Activated T-cell treated with anti-CD3 and anti-CD28 coated beads, Interleukin-2, amount 50 U/mL, for 24 hours (primary cell): ENCODE results near the gene TRIM17.

ENCODE experiments used
- DNase-seq: peaks from one replicate; pipeline ENCODE4 v3.0.0-alpha.2; 2020
- H3K27ac Mint-ChIP-seq: 2 replicates; pipeline ENCODE4 v1.8.0; 2020; ENCODE audit warnings: mild to moderate bottlenecking, mixed read lengths
- H3K27me3 Mint-ChIP-seq: 2 replicates; pipeline ENCODE4 v1.8.0; 2020; ENCODE audit warnings: mixed read lengths
- H3K36me3 Mint-ChIP-seq: 2 replicates; pipeline ENCODE4 v1.8.0; 2020; ENCODE audit warnings: low read depth, mixed read lengths
- H3K4me1 Mint-ChIP-seq: 2 replicates; pipeline ENCODE4 v1.8.0; 2020; ENCODE audit warnings: low read depth, mixed read lengths
- H3K4me3 Mint-ChIP-seq: 2 replicates; pipeline ENCODE4 v1.8.0; 2020; ENCODE audit warnings: mild to moderate bottlenecking, moderate library complexity, mixed read lengths
- H3K9me3 Mint-ChIP-seq: 2 replicates; pipeline ENCODE4 v1.8.0; 2020; ENCODE audit warnings: mixed read lengths

Gene TRIM17

DNA sequence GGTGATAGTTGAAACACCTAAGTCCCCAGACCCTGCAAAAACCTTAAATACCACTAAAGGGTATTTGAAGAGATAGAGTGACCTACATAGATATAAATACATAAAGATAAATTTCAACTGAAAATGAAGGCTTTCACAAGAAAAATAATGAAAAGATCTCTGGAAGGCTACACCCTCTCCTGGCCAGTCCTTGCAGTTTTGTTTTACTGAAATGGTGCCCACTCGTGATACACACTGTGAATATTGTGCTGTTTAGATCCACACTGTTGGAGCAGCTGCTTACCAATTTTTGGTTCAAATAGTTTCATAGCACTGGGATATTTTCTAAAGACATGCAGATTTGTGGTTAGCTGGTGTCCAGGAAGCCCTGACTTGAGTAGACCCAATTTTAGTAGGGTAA lies 39.1 kb upstream of the TRIM17 start:
- Mint-ChIP-seq H3K27ac (no peak overlapping the region), H3K27me3 (no peaks in the 10 kb centered on the region), H3K36me3 (peaks cover 38% of the 10 kb centered on the region), H3K4me3 (peak overlapping the region; percentile 100), H3K4me1 (peaks cover 37% of the 10 kb centered on the region), H3K9me3 (no peaks in the 10 kb centered on the region)
- no peak for DNase-seq

DNA sequence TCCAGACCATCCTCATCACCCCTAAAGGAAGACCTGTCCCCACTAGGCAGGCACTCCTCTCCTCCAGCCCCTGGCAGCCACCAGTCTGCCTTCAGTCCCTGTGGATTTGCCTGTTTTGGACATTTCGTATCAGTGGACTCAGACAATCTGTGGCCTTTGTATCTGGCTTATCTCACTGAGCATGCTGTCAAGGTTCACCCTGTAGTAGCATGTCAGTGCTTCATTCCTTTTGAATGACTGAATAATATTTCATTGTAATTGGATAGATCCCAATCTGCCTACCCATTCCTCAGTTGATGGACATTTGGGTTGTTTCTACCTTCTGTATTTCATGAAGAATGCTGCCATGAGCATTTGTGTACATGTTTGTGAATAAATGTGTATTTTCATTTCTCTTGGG lies 37.6 kb upstream of the TRIM17 start:
- no peak for DNase-seq
- Mint-ChIP-seq H3K36me3 (peaks cover 37% of the 10 kb centered on the region), H3K4me3 (peak overlapping the region; percentile 16), H3K27ac (no peak overlapping the region), H3K9me3 (no peaks in the 10 kb centered on the region), H3K4me1 (peaks cover 30% of the 10 kb centered on the region), H3K27me3 (no peaks in the 10 kb centered on the region)

DNA sequence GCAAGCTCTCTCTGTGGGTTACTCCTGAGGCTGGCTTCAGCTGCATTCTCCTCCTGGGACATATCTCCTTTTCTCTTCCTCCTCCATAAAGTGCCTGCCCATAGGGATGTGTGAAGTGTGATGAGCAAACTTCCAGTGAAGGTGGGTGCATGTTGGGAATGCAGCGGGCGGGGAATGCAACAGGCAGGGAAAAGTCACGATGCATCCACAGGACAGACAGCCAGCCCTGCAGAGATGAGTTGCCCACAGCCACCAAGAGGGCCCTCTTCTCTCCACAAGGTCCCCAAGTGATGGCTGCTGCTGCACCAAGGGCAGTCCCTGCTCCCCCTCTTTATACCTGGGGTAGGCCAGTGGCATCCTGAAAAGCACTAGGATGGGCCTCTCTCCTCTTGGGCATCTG lies 37.0 kb upstream of the TRIM17 start:
- Mint-ChIP-seq H3K4me1 (peaks cover 27% of the 10 kb centered on the region), H3K36me3 (peaks cover 35% of the 10 kb centered on the region), H3K27me3 (no peaks in the 10 kb centered on the region), H3K9me3 (no peaks in the 10 kb centered on the region), H3K27ac (peak overlapping the region; percentile 7), H3K4me3 (no peak overlapping the region)
- no peak for DNase-seq

DNA sequence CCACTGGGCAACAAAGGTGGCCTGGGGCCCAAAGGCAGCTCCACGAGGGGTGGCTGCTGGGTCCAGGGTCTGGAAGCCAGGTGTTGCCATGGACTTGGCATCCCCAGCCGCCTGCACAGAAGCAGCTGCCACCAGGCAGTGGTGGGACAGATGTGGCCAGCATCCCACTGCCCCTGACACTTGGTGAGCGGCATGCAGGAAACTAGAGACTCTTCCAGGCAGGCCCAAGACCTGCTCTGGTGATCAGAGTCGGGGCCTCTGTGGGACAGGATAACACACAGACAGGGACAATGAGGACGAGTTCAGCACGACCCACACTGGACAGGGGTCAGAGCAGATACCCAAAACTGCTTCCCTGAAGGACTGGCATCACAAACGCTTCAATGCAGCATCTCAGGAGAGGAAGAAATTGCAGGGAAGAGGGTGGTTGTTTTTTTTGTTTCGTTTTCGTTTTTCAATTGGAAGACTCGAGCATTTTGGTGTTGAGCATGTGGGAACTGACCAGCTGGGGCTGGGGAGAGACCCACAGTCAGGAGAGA lies 36.4 kb upstream of the TRIM17 start:
- Mint-ChIP-seq H3K27me3 (no peaks in the 10 kb centered on the region), H3K4me3 (no peak overlapping the region), H3K4me1 (peaks cover 23% of the 10 kb centered on the region), H3K27ac (peak overlapping the region; percentile 3), H3K9me3 (no peaks in the 10 kb centered on the region), H3K36me3 (peaks cover 31% of the 10 kb centered on the region)
- no peak for DNase-seq

DNA sequence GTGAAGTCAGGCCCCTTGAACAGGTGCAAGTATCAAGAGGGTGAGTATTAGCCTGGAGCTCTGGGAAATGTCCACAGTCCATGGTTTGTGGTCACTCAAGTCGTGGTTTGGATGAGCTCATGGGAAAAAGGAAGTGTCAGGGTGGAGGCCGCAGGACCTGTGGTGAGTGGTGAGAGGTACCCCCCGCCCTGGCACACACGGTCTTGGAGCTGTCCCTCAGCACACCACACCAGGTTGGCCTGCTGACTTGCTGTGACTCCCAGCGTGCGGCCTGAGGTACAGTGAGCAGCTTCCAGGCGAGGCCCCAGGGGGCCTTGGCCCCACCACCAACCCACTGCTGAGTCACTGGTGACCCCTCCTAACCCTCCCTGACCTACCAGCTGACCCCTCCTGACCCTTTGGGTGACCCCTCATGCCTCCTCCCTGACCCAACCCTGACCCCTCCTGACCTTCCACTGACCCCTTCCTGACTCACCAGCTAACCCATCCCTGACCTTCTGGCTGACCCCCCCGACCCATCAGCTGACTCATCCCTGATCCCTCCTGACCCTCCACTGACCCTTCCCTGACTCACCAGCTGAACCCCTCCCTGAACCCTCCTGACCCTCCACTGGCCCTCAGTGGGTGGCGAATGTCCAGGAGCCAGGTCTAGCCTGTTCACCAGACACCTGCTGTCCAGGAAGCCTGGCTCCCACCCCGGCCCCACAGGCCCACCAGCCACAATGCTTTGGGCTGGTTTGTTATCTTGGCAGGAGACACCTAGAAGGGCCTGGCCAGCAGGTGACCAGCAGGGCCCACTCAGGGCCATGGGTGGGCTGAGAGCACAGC lies 35.7 kb upstream of the TRIM17 start:
- peaks cover 4% of the 10 kb centered on the region for H3K27me3 Mint-ChIP-seq
- peaks cover 28% of the 10 kb centered on the region for H3K36me3 Mint-ChIP-seq
- peaks cover 21% of the 10 kb centered on the region for H3K4me1 Mint-ChIP-seq
- no peaks in the 10 kb centered on the region for H3K9me3 Mint-ChIP-seq
- no peak overlapping the region for H3K27ac Mint-ChIP-seq
- no peak overlapping the region for H3K4me3 Mint-ChIP-seq
- no peak for DNase-seq

DNA sequence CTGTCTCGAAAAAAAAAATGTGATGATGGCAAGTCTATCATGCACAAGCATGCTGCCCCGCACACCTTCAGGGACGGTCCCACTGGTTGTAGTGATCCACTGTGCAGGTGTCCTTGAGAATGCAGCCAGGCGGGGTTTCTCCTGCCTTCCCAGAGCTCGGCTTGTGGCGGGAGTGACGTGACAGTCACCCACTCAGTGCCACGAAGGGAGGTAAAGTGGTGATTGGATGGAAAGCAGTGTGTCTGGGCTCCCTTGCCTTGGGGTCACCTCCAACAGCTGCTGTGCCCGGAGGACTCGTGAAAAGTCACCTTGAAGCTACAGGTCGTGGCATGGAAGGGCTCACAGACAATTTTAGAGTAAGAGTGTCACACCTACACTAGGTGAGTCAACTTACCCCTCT lies 33.5 kb upstream of the TRIM17 start:
- no peaks in the 10 kb centered on the region for H3K9me3 Mint-ChIP-seq
- peaks cover 23% of the 10 kb centered on the region for H3K27me3 Mint-ChIP-seq
- H3K4me1 Mint-ChIP-seq, result peaks cover 23% of the 10 kb centered on the region
- H3K27ac Mint-ChIP-seq, result no peak overlapping the region
- DNase-seq, result no peak
- H3K36me3 Mint-ChIP-seq, result peaks cover 16% of the 10 kb centered on the region
- H3K4me3 Mint-ChIP-seq, result no peak overlapping the region

DNA sequence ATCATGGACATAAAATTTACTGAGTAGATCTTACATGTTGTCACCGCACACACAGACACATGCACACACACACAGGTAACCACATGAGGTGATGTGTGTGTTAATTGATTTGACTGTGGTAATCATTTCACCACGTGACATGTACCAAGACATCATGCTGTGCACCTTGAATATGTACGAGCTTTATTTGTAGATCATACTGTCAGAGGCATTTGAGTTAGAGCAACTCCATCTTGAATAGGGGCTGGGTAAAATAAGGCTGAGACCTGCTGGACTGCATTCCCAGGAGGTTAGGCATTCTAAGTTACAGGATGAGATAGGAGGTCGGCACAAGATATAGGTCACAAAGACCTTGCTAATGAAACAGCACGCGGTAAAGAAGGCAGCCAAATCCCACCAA lies 31.7 kb upstream of the TRIM17 start:
- Mint-ChIP-seq H3K9me3 (no peaks in the 10 kb centered on the region), H3K4me1 (peaks cover 19% of the 10 kb centered on the region), H3K36me3 (peaks cover 3% of the 10 kb centered on the region), H3K27ac (no peak overlapping the region), H3K27me3 (peaks cover 41% of the 10 kb centered on the region), H3K4me3 (no peak overlapping the region)
- no peak for DNase-seq

DNA sequence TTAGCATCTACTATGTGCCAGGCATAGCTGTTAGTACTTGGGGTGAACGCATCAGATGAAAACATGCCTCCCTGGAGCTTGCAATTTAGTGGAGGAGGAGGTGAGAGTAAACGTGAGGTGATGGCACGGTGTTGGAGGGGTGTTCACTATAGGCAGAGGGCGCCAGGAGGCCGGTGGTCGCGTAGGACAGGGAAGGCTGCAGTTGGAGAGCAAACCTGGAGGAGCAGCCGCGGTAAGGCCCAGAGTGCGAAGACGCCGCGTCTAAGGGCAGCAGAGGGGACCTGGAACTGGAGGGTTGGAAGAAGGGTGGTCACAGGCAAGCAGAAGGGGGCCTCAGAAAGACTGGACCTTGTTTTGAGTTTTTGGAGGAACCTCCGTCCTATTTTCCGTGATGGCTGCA lies 30.2 kb upstream of the TRIM17 start:
- no peaks in the 10 kb centered on the region for H3K9me3 Mint-ChIP-seq
- no peak overlapping the region for H3K27ac Mint-ChIP-seq
- peaks cover 56% of the 10 kb centered on the region for H3K27me3 Mint-ChIP-seq
- H3K36me3 Mint-ChIP-seq, result no peaks in the 10 kb centered on the region
- no peak overlapping the region for H3K4me3 Mint-ChIP-seq
- peaks cover 16% of the 10 kb centered on the region for H3K4me1 Mint-ChIP-seq
- no peak for DNase-seq

DNA sequence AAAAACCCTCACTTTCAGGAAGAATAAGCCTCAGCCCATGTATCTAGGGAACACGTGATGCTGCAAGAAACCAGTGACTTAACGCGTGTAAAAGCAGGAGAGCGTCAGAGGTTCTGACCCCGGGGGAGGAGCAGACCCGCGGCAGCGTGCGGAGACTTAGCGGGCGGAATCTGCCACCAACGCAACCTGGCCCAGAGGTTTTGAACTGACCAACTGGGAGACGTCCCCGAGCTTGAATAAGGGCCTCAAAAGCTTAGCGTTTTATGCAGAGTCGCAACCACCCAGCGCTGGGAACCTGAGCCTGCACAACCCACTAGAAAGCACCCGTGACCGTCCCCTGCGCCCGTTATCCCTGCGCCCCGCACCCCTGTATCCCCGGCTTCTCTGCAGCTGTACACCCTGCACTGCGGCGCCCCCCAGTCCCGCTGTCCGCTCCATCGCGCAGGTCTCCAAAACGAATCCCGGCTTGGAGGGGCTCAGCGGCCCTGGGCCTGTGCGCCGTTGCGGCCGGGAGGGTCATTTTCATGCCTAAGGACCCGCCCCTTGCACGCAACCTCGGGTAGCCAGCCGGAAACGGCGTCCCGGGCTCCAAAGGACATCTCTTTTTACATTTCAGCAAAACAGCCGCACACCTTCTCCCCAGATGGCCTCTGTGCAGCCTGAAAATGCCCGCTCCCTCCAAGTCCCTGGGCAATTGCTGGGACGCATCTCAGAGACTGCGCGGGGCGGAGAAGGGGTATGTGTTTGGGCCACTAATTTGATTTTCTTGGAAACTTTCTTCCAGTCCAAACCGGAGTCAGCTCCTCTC lies 29.4 kb upstream of the TRIM17 start:
- Mint-ChIP-seq H3K36me3 (no peaks in the 10 kb centered on the region), H3K4me1 (peaks cover 16% of the 10 kb centered on the region), H3K4me3 (peak overlapping the region; percentile 77), H3K9me3 (no peaks in the 10 kb centered on the region), H3K27me3 (peaks cover 64% of the 10 kb centered on the region), H3K27ac (peak overlapping the region; percentile 26)
- DNase-seq, result peak; percentile 64

DNA sequence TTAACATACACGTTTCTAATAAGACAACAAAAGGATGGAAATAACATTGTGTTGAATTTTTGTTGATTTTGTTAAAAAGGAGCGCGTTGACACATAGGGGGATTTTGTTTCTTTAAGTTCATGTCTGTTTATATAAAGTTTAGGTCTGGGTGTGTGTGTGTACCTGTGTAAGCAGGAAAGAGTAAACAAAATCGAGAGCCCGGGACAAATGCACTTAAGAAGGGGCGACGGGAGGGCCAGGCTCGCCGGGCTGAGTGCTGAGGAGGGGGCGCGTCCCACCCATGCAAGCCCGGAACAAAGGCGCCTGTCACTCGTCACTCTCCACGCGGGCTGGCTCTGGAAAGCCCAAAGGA lies 28.8 kb upstream of the TRIM17 start:
- Mint-ChIP-seq H3K27me3 (peaks cover 70% of the 10 kb centered on the region), H3K4me1 (peaks cover 16% of the 10 kb centered on the region), H3K4me3 (peak overlapping the region; percentile 77), H3K36me3 (no peaks in the 10 kb centered on the region), H3K27ac (no peak overlapping the region), H3K9me3 (no peaks in the 10 kb centered on the region)
- no peak for DNase-seq

DNA sequence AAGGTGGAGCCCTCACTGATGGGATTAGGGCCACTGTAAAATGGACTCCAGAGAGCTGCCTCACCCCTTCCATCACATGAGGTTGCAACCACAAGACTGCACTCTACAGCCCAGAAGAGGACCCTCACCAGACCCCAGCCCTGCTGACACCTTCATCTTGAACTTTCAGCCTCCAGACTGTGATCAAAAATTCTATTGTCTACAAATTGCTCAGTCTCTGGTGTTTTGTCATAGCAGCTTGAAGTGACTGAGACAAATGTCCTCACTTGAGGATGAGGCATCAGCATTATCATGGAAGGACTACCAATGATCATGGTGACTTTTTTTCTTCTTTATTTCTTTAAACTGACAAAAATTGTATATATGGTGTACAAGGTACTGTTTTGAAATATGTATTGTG lies 26.7 kb upstream of the TRIM17 start:
- Mint-ChIP-seq H3K4me3 (no peak overlapping the region), H3K9me3 (no peaks in the 10 kb centered on the region), H3K36me3 (no peaks in the 10 kb centered on the region), H3K27ac (no peak overlapping the region), H3K27me3 (peaks cover 78% of the 10 kb centered on the region), H3K4me1 (peaks cover 16% of the 10 kb centered on the region)
- no peak for DNase-seq

DNA sequence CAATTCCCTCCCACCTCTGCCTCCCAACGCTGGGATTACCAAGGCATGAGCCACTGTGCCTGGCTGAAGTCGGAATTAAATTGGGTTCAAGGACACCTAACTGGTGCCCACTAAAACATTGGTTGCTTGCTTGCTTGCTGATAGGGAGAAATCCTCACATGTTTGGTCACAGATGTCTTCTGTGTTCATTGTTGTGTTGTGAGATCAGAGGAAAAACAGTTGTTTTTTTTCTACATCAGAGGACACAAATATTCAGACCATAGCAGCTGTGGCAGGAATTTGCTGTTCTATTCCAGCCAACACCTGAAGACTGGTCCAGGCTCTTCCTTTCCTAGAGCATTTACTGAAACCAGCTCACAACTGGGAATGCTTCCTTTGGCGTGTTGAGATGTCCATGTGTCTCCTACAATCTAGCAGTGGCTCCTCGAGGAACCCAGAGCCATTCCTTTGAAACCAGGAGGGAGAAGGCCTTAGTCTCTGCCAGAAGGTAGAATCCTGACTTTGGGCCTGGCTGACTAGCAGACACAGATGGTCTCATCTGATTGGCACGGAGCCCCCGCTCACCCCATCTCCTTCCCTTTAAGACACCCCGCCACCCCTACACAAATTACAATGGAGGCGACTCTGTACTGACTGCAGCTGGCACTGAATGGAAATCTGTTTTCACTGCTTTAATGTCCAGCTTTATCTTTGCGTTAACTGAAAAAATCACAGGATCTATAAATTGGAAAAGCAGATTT lies 24.3 kb upstream of the TRIM17 start:
- H3K9me3 Mint-ChIP-seq, result no peaks in the 10 kb centered on the region
- H3K4me3 Mint-ChIP-seq, result no peak overlapping the region
- no peak overlapping the region for H3K27ac Mint-ChIP-seq
- peaks cover 9% of the 10 kb centered on the region for H3K4me1 Mint-ChIP-seq
- H3K36me3 Mint-ChIP-seq, result no peaks in the 10 kb centered on the region
- H3K27me3 Mint-ChIP-seq, result peaks cover 72% of the 10 kb centered on the region
- DNase-seq, result no peak

DNA sequence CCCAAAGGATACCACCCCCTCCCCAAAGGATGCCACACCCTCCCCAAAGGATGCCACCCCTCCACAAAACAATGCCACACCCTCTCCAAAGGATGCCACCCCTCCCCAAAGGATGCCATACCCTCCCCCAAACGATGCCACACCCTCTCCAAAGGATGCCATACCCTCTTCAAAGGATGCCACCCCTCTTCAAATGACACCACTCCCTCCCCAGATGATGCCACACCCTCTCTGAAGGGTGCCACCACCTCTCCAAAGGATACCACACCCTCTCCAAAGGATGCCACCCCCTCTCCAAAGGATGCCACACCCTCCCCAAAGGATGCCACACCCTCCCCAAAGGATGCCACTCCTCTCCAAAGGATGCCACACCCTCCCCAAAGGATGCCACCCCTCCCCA lies 21.6 kb upstream of the TRIM17 start:
- DNase-seq, result no peak
- H3K27ac Mint-ChIP-seq, result no peak overlapping the region
- H3K27me3 Mint-ChIP-seq, result peaks cover 65% of the 10 kb centered on the region
- no peaks in the 10 kb centered on the region for H3K4me1 Mint-ChIP-seq
- H3K9me3 Mint-ChIP-seq, result no peaks in the 10 kb centered on the region
- H3K4me3 Mint-ChIP-seq, result no peak overlapping the region
- no peaks in the 10 kb centered on the region for H3K36me3 Mint-ChIP-seq

DNA sequence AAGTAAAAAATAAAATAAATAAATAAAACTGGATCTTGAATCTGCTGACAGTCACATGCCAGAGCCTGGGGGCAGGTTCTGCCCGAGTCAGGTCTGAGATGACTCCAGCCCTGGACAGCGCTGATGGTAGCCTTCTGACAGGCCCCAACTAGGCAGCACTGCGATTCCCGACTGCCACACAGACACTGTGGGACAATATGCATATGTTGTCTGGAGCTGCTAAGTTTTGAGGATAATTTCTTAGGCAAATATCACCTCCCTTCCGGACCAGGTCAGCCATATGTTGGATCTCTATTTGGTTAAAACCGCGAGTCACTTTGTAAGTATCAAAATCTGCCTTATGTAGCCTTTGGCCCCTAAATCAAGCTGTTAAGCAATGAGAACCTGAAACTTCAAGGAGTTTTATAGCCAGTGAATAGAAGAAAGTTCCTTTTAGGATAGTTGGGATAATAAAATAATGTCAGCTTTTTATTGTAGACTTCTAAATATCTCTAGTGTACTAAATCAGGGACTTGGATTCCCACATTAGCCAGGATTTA lies 20.8 kb upstream of the TRIM17 start:
- no peak for DNase-seq
- H3K27me3 Mint-ChIP-seq, result peaks cover 58% of the 10 kb centered on the region
- no peak overlapping the region for H3K4me3 Mint-ChIP-seq
- no peaks in the 10 kb centered on the region for H3K36me3 Mint-ChIP-seq
- no peak overlapping the region for H3K27ac Mint-ChIP-seq
- no peaks in the 10 kb centered on the region for H3K9me3 Mint-ChIP-seq
- no peaks in the 10 kb centered on the region for H3K4me1 Mint-ChIP-seq
